Measurements from ENCODE around the gene GARIN5A.

- TF ChIP-seq CTCF (IDR thresholded peaks at IDR 0.05) (no peak), POLR2AphosphoS5 (IDR thresholded peaks at IDR 0.05; ENCODE audit: insufficient read depth in 1 of 2, low read depth in 1 of 2) (no peak), POLR2A (IDR thresholded peaks at IDR 0.05) (no peak)
These were observed 18.1 kb downstream of the GARIN5A start for GRCh38 chr19:50458396-50459066.
